GM23338 (cell line): ENCODE results near the gene NKAIN2. TPM values are rescaled to one million over a fixed set of nuclear protein-coding genes. Genes with fewer than 3 reads are reported as not detected.

Experiments used
- ATAC-seq: fragments of 200-7000 bp; cut with Tn5 transposase; 3 replicates; pipeline ENCODE4 v1.9.1; 2020
- DNase-seq: peaks from one replicate; pipeline ENCODE4 v3.0.0-alpha.2; 2015; ENCODE audit warnings: low spot score
- H2AFZ ChIP-seq: fragments of 200-600 bp; sonication (generic); 2 replicates; pipeline ENCODE4 v1.8.0; 2016; ENCODE audit warnings: antibody characterized with exemption, mild to moderate bottlenecking, moderate library complexity
- H3F3A ChIP-seq: fragments of 200-600 bp; sonication (generic); replicated peaks from 2 replicates; pipeline ENCODE4 v1.8.0; 2017; ENCODE audit warnings: antibody characterized with exemption, mixed run types, low read depth
- H3K27ac ChIP-seq: fragments of 200-600 bp; sonication (generic); 2 replicates; pipeline ENCODE4 v1.6.1; 2016; ENCODE audit warnings: low read depth
- H3K27me3 ChIP-seq: fragments of 200-600 bp; sonication (generic); 2 replicates; pipeline ENCODE4 v1.8.0; 2016; ENCODE audit warnings: mild to moderate bottlenecking, mixed run types, moderate library complexity; ENCODE audit not compliant: insufficient read depth
- H3K36me3 ChIP-seq: fragments of 200-600 bp; sonication (generic); 2 replicates; pipeline ENCODE4 v1.8.0; 2016; ENCODE audit warnings: mild to moderate bottlenecking; ENCODE audit not compliant: insufficient read depth
- H3K4me1 ChIP-seq: fragments of 200-600 bp; sonication (generic); 2 replicates; pipeline ENCODE4 v1.8.0; 2016; ENCODE audit warnings: mild to moderate bottlenecking, moderate library complexity; ENCODE audit not compliant: insufficient read depth
- H3K4me2 ChIP-seq: fragments of 200-600 bp; sonication (generic); 2 replicates; pipeline ENCODE4 v1.7.1; 2017; ENCODE audit warnings: mixed run types
- H3K4me3 ChIP-seq: fragments of 200-600 bp; sonication (generic); 2 replicates; pipeline ENCODE4 v1.6.1; 2016; ENCODE audit warnings: mixed run types
- H3K79me2 ChIP-seq: fragments of 200-600 bp; sonication (generic); replicated peaks from 2 replicates; pipeline ENCODE4 v1.8.0; 2017; ENCODE audit warnings: mild to moderate bottlenecking; ENCODE audit not compliant: insufficient read depth
- H3K9me2 ChIP-seq: fragments of 200-600 bp; sonication (generic); 2 replicates; pipeline ENCODE4 v1.8.0; 2017; ENCODE audit not compliant: insufficient read depth
- H4K20me1 ChIP-seq: fragments of 200-600 bp; sonication (generic); replicated peaks from 2 replicates; pipeline ENCODE4 v1.8.0; 2017; ENCODE audit warnings: mild to moderate bottlenecking; ENCODE audit not compliant: insufficient read depth
- H3K27ac Mint-ChIP-seq: 2 replicates; pipeline ENCODE4 v1.8.0; 2020; ENCODE audit warnings: inconsistent platforms, mild to moderate bottlenecking, moderate library complexity, mixed read lengths
- H3K27me3 Mint-ChIP-seq: 3 replicates; pipeline ENCODE4 v1.8.0; 2022; ENCODE audit warnings: low read depth, mild to moderate bottlenecking, moderate library complexity, mixed read lengths, inconsistent platforms; ENCODE audit not compliant: insufficient read depth, poor library complexity
- H3K36me3 Mint-ChIP-seq: 3 replicates; pipeline ENCODE4 v1.8.0; 2021; ENCODE audit warnings: low read depth, mild to moderate bottlenecking, inconsistent platforms, moderate library complexity, mixed read lengths
- H3K4me1 Mint-ChIP-seq: 3 replicates; pipeline ENCODE4 v1.8.0; 2020; ENCODE audit warnings: mild to moderate bottlenecking, inconsistent platforms, mixed read lengths
- H3K4me3 Mint-ChIP-seq: 3 replicates; pipeline ENCODE4 v1.8.0; 2021; ENCODE audit warnings: moderate library complexity, mild to moderate bottlenecking, inconsistent platforms, mixed read lengths
- H3K9me3 Mint-ChIP-seq: 3 replicates; pipeline ENCODE4 v1.8.0; 2020; ENCODE audit warnings: moderate library complexity, mild to moderate bottlenecking, inconsistent platforms, mixed read lengths
- CREB1 ChIP-seq: fragments of 250-450 bp; sonication (Bioruptor Pico); IDR thresholded peaks from 2 replicates; pipeline ENCODE4 v1.5.0; 2020; ENCODE audit warnings: low read depth, mild to moderate bottlenecking, moderate library complexity
- EZH2 ChIP-seq: fragments of 200-600 bp; sonication (generic); IDR thresholded peaks from one replicate; pipeline ENCODE4 v1.8.0; 2017; ENCODE audit warnings: antibody characterized with exemption, mild to moderate bottlenecking, low read depth; ENCODE audit not compliant: unreplicated experiment
- EZH2phosphoT487 ChIP-seq: fragments of 200-600 bp; sonication (generic); IDR thresholded peaks from one replicate; pipeline ENCODE4 v1.8.1; 2018; ENCODE audit warnings: antibody characterized with exemption; ENCODE audit not compliant: unreplicated experiment
- JUNB ChIP-seq: IDR thresholded peaks from one replicate; pipeline ENCODE4 v1.6.1; 2016; ENCODE audit warnings: antibody characterized with exemption; ENCODE audit not compliant: unreplicated experiment
- NANOG ChIP-seq: IDR thresholded peaks from 2 replicates; pipeline ENCODE4 v1.6.1; 2016; ENCODE audit warnings: antibody characterized with exemption, borderline replicate concordance
- POLR2AphosphoS5 ChIP-seq: IDR thresholded peaks from 2 replicates; pipeline ENCODE4 v1.6.1; 2016; ENCODE audit warnings: antibody characterized with exemption, low read depth
- REST ChIP-seq: IDR thresholded peaks from one replicate; pipeline ENCODE4 v1.6.1; 2018; ENCODE audit warnings: antibody characterized with exemption; ENCODE audit not compliant: unreplicated experiment
- ZNF114 ChIP-seq: fragments of 250-450 bp; sonication (Bioruptor Pico); IDR thresholded peaks from 2 replicates; pipeline ENCODE4 v1.5.0; 2020; ENCODE audit warnings: mild to moderate bottlenecking, moderate library complexity
- ZNF331 ChIP-seq: fragments of 250-450 bp; sonication (Bioruptor Pico); IDR thresholded peaks from 2 replicates; pipeline ENCODE4 v1.5.0; 2020; ENCODE audit warnings: low read depth, mild to moderate bottlenecking, moderate library complexity
- ZNF462 ChIP-seq: fragments of 250-450 bp; sonication (Bioruptor Pico); IDR thresholded peaks from 2 replicates; pipeline ENCODE4 v1.5.0; 2020; ENCODE audit warnings: mild to moderate bottlenecking, moderate library complexity
- polyA plus RNA-seq: library from polyadenylated mRNA; unstranded; fragments of >200 nt; fragmentation: Nextera tagmentation; extraction: Ambion mirVana; gene quantifications from 2 replicates; pipeline ENCODE4 v1.2.1, GENCODE V29; 2016
- total RNA-seq: library from RNA; depleted of rRNA; stranded (reverse); fragments of >200 nt; shearing (Covaris generic); gene quantifications from 2 replicates; pipeline ENCODE4 v1.2.3, GENCODE V29; 2014

NKAIN2 gene
- total and polyA plus RNA-seq, 2 experiments from 2014 or later, result 0.39 to 1.1 TPM

GRCh38 chr6:123897965-123898364 lies 94.3 kb downstream of the NKAIN2 start (continued):
- TF ChIP-seq REST (no peak), POLR2AphosphoS5 (no peak), ZNF114 (CRISPR knock-in tag) (no peak), NANOG (no peak), CREB1 (CRISPR knock-in tag) (no peak), JUNB (no peak), ZNF331 (CRISPR knock-in tag) (no peak)

- H3K36me3 Mint-ChIP-seq, result no peaks in the 10 kb centered on the region
- no peaks in the 10 kb centered on the region for H3F3A ChIP-seq
- no peaks in the 10 kb centered on the region for H3K36me3 ChIP-seq
- H4K20me1 ChIP-seq, result no peaks in the 10 kb centered on the region
- H3K4me3 ChIP-seq, result no peak overlapping the region
- H3K27me3 Mint-ChIP-seq, result peaks cover 1% of the 10 kb centered on the region
- H3K4me1 ChIP-seq, result no peaks in the 10 kb centered on the region
- H3K4me2 ChIP-seq, result no peak overlapping the region
- ATAC-seq, result no peak
- H2AFZ ChIP-seq, result no peak overlapping the region
- no peaks in the 10 kb centered on the region for H3K79me2 ChIP-seq
- no peaks in the 10 kb centered on the region for H3K9me2 ChIP-seq
- no peak overlapping the region for H3K27ac Mint-ChIP-seq
- no peak overlapping the region for H3K4me3 Mint-ChIP-seq
- H3K9me3 Mint-ChIP-seq, result no peaks in the 10 kb centered on the region
- H3K27ac ChIP-seq, result no peak overlapping the region
- DNase-seq, result no peak
- no peaks in the 10 kb centered on the region for H3K4me1 Mint-ChIP-seq
- H3K27me3 ChIP-seq, result no peaks in the 10 kb centered on the region
- no peak for TF ChIP-seq ZNF462 (CRISPR knock-in tag)
- TF ChIP-seq REST, result no peak
- no peak for TF ChIP-seq EZH2phosphoT487
- no peak for TF ChIP-seq POLR2AphosphoS5
- no peak for TF ChIP-seq ZNF331 (CRISPR knock-in tag)
- TF ChIP-seq EZH2, result no peak
- no peak for TF ChIP-seq NANOG
Measured at GRCh38 chr6:123898665-123899064, 95.0 kb downstream of the NKAIN2 start.
